Heart right ventricle (tissue), 16 donors: ENCODE results near the gene PCGF2. TPM values are rescaled to one million over a fixed set of nuclear protein-coding genes. Genes with fewer than 3 reads are reported as not detected.

Experiments used
- ATAC-seq, 8 donors: fragments of 200-7000 bp; cut with Tn5 transposase; one replicate each; pipeline ENCODE4 v1.9.1; 2020; ENCODE audit warnings: mild to moderate bottlenecking in 8 of 8, moderate library complexity in 8 of 8, moderate number of reproducible peaks in 1 of 8
- DNase-seq, 2 donors: peaks; one replicate each; pipeline ENCODE4 v3.0.0-alpha.2; 2020
- H3K27ac ChIP-seq, 10 donors: fragments of 200-600 bp; sonication (generic) in 2 of 10; one replicate each; pipeline versions ENCODE4 v1.5.0 to v1.8.0; 2020 to 2022; ENCODE audit warnings: mild to moderate bottlenecking in 3 of 10
- H3K27me3 ChIP-seq, 7 donors: fragments of 200-600 bp; one replicate each; pipeline ENCODE4 v1.8.0; 2021 to 2022; ENCODE audit warnings: mild to moderate bottlenecking in 2 of 7
- H3K36me3 ChIP-seq, 9 donors: fragments of 200-600 bp; sonication (generic) in 1 of 9; one replicate each; pipeline versions ENCODE4 v1.5.0 to v1.8.0; 2020 to 2022; ENCODE audit warnings: mild to moderate bottlenecking in 2 of 9
- H3K4me1 ChIP-seq, 9 donors: fragments of 200-600 bp; sonication (generic) in 1 of 9; one replicate each; pipeline versions ENCODE4 v1.5.0 to v1.8.0; 2020 to 2022; ENCODE audit warnings: mild to moderate bottlenecking in 4 of 9
- H3K4me3 ChIP-seq, 10 donors: fragments of 200-600 bp; sonication (generic) in 2 of 10; one replicate each; pipeline versions ENCODE4 v1.5.0 to v1.8.0; 2020 to 2022; ENCODE audit warnings: mild to moderate bottlenecking in 7 of 10, moderate library complexity in 2 of 10
- H3K9me3 ChIP-seq, 11 donors: fragments of 200-600 bp in 10 of 11; sonication (generic) in 2 of 11; one replicate each; pipeline versions ENCODE4 v1.5.0 to v1.8.0; 2013 to 2022; ENCODE audit warnings: mild to moderate bottlenecking in 2 of 11, control low read depth in 1 of 11, moderate library complexity in 1 of 11
- WGBS, 2 donors: extraction: QIAGEN DNeasy Blood & Tissue Kit; methylation state at CpG; one replicate each; pipeline ENCODE4 v1.1.7; 2013; ENCODE audit warnings: inconsistent platforms in 1 of 2; 5-methylcytosine and 5-hydroxymethylcytosine counted together
- intact Hi-C, 10 donors: fragments of 100-400 bp; cut with DNase I; formaldehyde crosslinking; loops; one replicate each; pipeline versions ENCODE4 v1.11.1 to v1.14.2; 2022
- polyA plus RNA-seq, 2 donors: library from polyadenylated mRNA; stranded (reverse); fragments of 200-250 nt; gene quantifications; one replicate each; pipeline ENCODE4 v1.2.3, GENCODE V29; 2013
- total RNA-seq, 10 donors: library from RNA; stranded (reverse); fragmentation: NEBNext Ultra II Directional in 3 of 10; extraction: Animal tissue kit (Norgen Biotek cat#: 25700) in 3 of 10; gene quantifications; one replicate each; pipeline versions ENCODE4 v1.2.1 to v1.2.4, GENCODE V29; 2021 to 2023
- TF ChIP-seq, protein P1 (sequence below), 9 donors: fragments of 200-600 bp; sonication (generic) in 2 of 9; IDR thresholded peaks; one replicate each; pipeline versions ENCODE4 v1.5.0 to v1.8.0; 2021 to 2022; ENCODE audit warnings: antibody characterized with exemption in 9 of 9, mild to moderate bottlenecking in 5 of 9, moderate library complexity in 1 of 9
- donor health status: Arrhythmogenic right ventricular cardiomyopathy.
- donor health status: ischemic (EF 13 %, LVEDD 7.1; RV severe dilation, severe dysfunction).
- donor health status: healthy with polysubstance abuse.
- donor health status: DM: no; HTN: yes; CAD: no.
- donor health status: DM: no; HTN: no; CAD: no.
- donor health status: ischemic (EF 25% LVEDD 6.9; RV normal size, moderate dysfunction).
- donor health status: ischemic (EF 25% LVEDD 5.7; RV mildly dilated, moderate dysfunction).
- donor health status: healthy.
- donor health status: DM: yes; HTN: yes; CAD: no.
- donor health status: Ischemic cardiomyopathy.
- donor health status: ischemic (EF 35%, LVEDD 5.7; RV mildly dilated, moderate dysfunction).
- donor health status: nonischemic (EF 11% LVEDD 7.7; RV severe dilation, severe dysfunction).
- donor health status: DM: yes; HTN: yes; CAD: no.
- donor health status: PGD.
- donor health status: ischemic (EF 29% LVEDD 5.4; RV normal size, mild dysfunction).
- donor health status: nonischemic (EF 23%, LVEDD 6.1; RV moderate dilation, normal function).

Gene PCGF2
- total and polyA plus RNA-seq, 12 donors, result 15.8 to 51.6 (median 23.7) TPM

GRCh38 chr17:38773258-38773657 is 25.1 kb upstream of the PCGF2 start:
- Histone ChIP-seq H3K9me3 (no peaks in the 10 kb centered on the region), H3K27ac (no peak overlapping the region), H3K27me3 (no peaks in the 10 kb centered on the region), H3K4me1 (peaks cover 0 to 6% (median 4%) of the 10 kb centered on the region in 9 donors), H3K4me3 (no peak overlapping the region), H3K36me3 (peaks cover 0 to 100% (median 75%) of the 10 kb centered on the region in 9 donors)
- ATAC-seq (no peak), DNase-seq (no peak)
- TF ChIP-seq, protein P1, sequence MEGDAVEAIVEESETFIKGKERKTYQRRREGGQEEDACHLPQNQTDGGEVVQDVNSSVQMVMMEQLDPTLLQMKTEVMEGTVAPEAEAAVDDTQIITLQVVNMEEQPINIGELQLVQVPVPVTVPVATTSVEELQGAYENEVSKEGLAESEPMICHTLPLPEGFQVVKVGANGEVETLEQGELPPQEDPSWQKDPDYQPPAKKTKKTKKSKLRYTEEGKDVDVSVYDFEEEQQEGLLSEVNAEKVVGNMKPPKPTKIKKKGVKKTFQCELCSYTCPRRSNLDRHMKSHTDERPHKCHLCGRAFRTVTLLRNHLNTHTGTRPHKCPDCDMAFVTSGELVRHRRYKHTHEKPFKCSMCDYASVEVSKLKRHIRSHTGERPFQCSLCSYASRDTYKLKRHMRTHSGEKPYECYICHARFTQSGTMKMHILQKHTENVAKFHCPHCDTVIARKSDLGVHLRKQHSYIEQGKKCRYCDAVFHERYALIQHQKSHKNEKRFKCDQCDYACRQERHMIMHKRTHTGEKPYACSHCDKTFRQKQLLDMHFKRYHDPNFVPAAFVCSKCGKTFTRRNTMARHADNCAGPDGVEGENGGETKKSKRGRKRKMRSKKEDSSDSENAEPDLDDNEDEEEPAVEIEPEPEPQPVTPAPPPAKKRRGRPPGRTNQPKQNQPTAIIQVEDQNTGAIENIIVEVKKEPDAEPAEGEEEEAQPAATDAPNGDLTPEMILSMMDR (IDR thresholded peaks at IDR 0.05), result no peak
- intact Hi-C loops, result no loop called here

- intact Hi-C loops, result no loop called here
- ATAC-seq, result peak in 4 of 8 donors; percentile 19 to 67 (median 36)
- WGBS, 2 donors, result 41 to 46% methylated on average over 6 of the region's 6 CpGs
These were observed 20.3 kb upstream of the PCGF2 start for GRCh38 chr17:38768417-38768816.

DNA sequence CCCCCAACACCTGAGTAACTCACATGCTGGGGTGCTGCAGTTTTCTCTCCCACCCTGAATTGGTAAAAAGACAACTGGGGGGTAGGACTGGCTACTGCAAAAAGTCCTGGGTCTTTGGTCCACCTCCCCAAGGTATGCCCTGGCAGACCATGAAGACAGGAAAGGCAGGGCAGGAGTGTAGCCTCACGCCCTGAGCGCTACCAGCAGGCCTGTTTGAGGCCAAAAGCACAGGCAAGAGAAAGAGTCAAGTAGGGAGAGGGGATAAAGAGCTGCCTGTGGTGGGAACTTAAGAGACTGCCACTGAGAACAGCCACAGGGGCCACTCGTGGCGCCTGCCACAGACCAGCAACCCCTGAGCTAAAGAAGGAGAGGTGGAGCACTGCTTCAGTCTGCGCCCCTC is 18.2 kb upstream of the PCGF2 start:
- WGBS, 2 donors, result 93 to 94% methylated on average over 5 of the region's 5 CpGs
- Histone ChIP-seq H3K9me3 (no peaks in the 10 kb centered on the region), H3K27ac (no peak overlapping the region), H3K27me3 (no peaks in the 10 kb centered on the region), H3K36me3 (peaks cover 0 to 100% (median 46%) of the 10 kb centered on the region in 9 donors), H3K4me3 (no peak overlapping the region), H3K4me1 (peaks cover 0 to 15% (median 4%) of the 10 kb centered on the region in 9 donors)
- intact Hi-C loops, result no loop called here
- no peak for DNase-seq
- no peak for ATAC-seq
- TF ChIP-seq, protein P1 (IDR thresholded peaks at IDR 0.05), result no peak

More at GRCh38 chr17:38768417-38768816, 20.3 kb upstream of the PCGF2 start:
- H3K27ac ChIP-seq, result peak overlapping the region in 1 of 10 donors; percentile 58
- TF ChIP-seq, protein P1 (IDR thresholded peaks at IDR 0.05), result no peak
- no peaks in the 10 kb centered on the region for H3K9me3 ChIP-seq
- peaks cover 0 to 15% (median 4%) of the 10 kb centered on the region in 9 donors for H3K4me1 ChIP-seq
- no peak overlapping the region for H3K4me3 ChIP-seq
- no peak for DNase-seq
- peaks cover 0 to 100% (median 58%) of the 10 kb centered on the region in 9 donors for H3K36me3 ChIP-seq
- no peaks in the 10 kb centered on the region for H3K27me3 ChIP-seq

- no peak overlapping the region for H3K27ac ChIP-seq
- H3K36me3 ChIP-seq, result peaks cover 0 to 100% (median 55%) of the 10 kb centered on the region in 9 donors
- ATAC-seq (no peak), DNase-seq (no peak)
- intact Hi-C loops, result no loop called here
- peaks cover 0 to 10% (median 0%) of the 10 kb centered on the region in 9 donors for H3K4me1 ChIP-seq
- H3K4me3 ChIP-seq, result no peak overlapping the region
- 78 to 87% methylated on average over 3 of the region's 3 CpGs for WGBS, 2 donors
- H3K9me3 ChIP-seq, result no peaks in the 10 kb centered on the region
- TF ChIP-seq, protein P1 (IDR thresholded peaks at IDR 0.05), result no peak
- no peaks in the 10 kb centered on the region for H3K27me3 ChIP-seq
These were observed 14.1 kb upstream of the PCGF2 start for GRCh38 chr17:38762231-38762630.
